HTR-8/SVneo (cell line): ENCODE results near the gene DAZAP2.
"Not testable (repeated sequence)": the region's sequence is repeated elsewhere in the genome, so short reads cannot be mapped to it uniquely, and the experiment has no call there.

Source experiments
- DNase-seq: peaks from one replicate; pipeline ENCODE4 v3.0.0; 2011; ENCODE audit warnings: low spot score, mixed read lengths; ENCODE audit not compliant: insufficient read length
- FAIRE-seq: peaks from 2 replicates; lab custom pipeline; 2011; peaks lifted over from hg19 to GRCh38; lab: Jason Lieb, UNC

DAZAP2 gene

DNA sequence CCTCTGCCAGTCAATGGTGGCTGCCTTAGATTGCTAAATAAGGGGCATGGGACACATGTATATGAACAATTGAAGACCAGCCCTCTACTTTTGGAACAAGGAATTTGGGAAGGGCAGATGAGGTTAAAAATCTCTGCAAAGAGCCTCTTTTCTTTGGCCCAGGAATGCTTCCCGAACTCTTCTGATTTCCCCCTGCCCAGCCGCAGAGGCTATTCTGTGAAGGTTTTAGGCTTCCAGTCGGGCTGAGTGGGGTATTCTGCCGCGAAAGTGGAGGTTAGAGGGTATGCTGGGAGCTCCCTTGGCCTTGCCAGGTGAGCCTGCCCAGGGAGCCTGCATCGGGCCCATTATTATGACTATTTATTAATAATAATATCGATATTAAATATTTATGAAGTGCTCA, 22.0 kb upstream of the DAZAP2 start:
- FAIRE-seq = no peak
- DNase-seq = no peak

DNA sequence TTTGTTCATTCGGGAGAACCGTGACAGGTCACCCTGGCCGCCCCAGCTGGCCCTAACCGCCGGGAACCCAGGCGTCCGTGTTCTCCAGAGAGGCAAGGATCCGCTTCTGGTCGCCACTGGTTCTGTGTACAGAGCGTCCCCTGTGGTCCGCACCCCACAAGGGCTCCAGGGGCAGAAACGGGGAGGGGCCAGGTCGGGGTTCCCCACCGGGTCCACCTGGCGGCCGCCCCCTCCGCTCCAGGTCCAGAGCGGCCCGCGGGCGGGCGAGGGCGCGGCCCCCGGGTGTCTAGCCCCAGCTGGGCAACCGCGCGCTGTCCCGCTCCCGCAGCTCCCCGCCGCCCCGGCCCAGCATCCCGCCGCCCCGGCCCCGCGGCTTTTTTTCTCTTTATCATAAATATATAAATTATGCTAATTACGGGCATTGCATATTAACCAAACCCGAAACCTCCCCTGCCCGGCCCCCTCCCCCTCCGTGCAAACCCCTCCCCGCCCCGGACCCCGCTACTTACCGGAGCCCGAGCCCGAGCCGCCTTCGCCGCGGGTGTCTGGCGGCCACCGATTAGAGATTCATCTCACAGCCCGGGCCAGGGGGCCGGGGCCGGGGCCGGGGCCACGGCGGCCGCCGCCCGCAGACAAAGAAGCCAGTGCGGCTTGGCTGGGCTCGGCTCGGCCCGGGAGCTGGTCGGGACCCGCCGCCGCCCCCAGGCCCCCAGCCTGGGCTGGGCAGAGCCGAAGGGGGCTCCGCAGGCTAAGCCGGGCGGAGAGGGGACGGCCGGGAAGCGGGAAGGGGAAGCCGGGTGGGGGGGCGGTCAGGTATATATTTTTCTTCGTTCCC, 21.3 kb upstream of the DAZAP2 start:
- DNase-seq = peak; percentile 53
- FAIRE-seq = no peak

DNA sequence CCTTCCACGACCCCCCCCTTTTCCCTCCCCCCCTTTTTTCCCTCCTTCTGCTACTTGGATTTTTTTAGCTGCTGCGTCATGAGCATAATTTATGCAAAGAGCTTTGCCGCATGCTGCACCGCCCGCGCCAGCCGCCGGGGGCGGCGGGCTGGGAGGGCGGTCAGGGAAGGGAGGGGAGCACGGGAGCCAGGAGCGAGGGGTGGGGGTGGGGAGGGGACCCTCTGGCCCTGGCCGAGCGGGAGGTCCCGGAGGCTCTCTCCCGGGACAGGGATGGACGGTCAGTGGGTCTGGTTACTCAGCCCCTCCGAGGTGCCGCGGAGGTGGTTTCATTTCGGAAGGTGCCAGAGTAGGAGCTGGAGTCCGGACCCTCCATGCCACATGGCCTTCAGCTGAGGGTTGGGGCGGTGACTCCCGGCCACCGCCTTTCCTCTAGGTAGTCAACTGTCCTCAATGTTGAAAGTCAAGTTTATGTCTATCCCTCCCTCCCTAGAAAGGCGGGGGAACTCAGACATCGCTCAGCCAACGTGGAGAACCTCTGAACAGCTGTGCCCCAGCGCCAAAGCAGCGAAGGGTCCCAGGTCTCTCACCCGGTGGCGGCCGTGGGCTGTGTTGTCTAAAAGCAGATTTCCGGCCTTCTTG, 20.5 kb upstream of the DAZAP2 start, which contains the start of gene POU6F1:
POU6F1 (minus strand) TSS at position 95 of the 639 bp plus-strand sequence. CDS start 11,226 bp downstream, outside the sequence.
- FAIRE-seq = no peak

DNA sequence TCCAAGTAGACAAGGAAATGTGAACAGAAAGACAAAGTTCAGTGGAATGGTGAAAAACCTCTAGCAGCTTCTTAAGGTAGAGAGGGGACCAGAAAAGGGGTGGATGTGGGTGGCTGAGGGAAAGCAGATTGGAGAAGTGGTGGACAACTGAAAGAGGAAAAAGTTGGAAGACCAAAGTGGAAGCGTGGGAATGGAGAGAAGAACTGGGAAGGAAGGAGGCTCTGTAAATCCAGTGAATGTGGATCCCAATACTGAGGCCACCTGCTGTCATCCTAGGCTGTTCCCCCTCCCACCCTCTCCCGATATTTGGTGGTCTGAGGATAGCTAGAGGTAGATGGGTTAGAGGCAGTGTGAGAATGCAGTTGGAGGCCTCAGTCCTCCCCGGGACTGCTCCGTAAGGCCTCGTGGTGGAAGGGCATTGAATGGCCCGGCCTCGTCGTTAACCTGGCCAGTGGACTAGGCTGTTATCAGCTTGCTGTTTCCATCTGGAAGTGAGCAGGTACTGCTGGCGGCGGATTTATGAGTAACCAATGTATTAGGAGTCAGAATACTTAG, 19.9 kb upstream of the DAZAP2 start:
- FAIRE-seq (no peak), DNase-seq (no peak)

More for the DNA sequence above, 20.5 kb upstream of the DAZAP2 start, which contains the start of gene POU6F1:
- DNase-seq = peak; percentile 80

DNA sequence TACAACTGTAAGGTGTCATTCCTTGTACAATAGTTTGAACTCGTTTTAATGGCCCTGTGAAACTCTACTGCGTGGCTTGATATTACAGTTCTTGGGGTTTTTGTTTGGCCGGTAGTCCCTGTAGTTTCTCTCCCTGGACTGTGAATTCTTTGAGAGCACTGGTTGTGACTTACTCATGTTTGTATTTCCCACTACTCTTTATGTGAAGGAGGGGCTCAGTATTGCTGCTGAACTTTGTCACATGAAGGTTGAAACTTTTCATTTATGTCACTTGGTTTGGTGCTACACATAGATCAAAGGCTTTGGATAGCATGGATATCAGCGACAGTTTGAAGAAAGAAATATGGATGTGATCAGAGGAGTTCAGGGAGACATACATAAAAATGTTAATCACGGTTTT, 19.3 kb upstream of the DAZAP2 start:
- FAIRE-seq (no peak), DNase-seq (no peak)

DNA sequence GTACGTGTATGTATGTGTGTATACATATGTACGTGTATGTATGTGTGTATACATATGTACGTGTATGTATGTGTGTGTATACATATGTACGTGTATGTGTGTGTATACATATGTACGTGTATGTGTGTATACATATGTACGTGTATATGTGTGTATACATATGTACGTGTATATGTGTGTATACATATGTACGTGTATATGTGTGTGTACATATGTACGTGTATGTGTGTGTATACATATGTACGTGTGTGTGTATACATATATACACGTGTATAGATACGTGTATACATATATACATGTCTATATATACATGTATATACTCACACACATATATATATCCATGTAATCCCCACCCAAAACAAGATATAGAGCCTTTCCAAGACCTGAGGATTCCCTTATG, 18.8 kb upstream of the DAZAP2 start:
- FAIRE-seq = peak; percentile 96

DNA sequence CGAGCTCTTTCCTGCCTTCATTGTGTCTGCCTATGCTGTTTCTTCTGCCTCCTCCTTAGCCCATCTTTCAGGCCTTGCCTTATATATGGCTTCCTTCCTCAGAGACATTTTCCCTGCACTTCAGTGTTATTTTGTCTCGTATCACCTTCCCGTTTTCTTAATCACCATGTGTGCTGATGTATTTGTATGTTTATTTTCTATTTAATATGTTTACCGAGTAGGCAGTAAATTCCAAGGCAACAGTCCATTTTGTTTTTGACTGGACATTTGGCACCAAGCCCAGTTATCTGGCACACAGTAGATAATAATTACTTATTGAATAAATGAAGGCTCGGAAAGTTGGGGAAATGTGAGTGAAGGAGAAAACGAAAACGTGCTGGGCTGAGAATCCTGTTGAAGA, 16.2 kb upstream of the DAZAP2 start:
- DNase-seq = no peak
- no peak for FAIRE-seq

More for the DNA sequence above, 18.8 kb upstream of the DAZAP2 start:
- DNase-seq = not testable (repeated sequence)

DNA sequence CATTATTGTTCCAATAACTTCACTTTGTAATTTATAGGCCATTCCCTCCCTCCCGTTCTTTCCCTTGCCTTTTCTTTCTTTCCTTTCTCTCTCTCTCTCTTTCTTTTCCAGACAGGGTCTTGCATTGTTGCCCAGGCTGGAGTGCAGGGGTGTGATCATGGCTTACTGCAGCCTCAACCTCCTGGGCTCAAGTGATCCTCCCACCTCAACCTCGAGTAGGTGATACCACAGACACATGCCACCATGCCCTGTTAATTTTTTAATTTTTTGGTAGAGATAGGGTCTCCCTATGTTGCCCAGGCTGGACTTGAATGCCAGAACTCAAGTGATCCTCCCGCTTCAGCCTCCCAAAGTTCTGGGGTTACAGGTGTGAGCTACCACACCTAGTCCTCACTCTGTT, 14.0 kb upstream of the DAZAP2 start:
- DNase-seq (no peak), FAIRE-seq (no peak)

DNA sequence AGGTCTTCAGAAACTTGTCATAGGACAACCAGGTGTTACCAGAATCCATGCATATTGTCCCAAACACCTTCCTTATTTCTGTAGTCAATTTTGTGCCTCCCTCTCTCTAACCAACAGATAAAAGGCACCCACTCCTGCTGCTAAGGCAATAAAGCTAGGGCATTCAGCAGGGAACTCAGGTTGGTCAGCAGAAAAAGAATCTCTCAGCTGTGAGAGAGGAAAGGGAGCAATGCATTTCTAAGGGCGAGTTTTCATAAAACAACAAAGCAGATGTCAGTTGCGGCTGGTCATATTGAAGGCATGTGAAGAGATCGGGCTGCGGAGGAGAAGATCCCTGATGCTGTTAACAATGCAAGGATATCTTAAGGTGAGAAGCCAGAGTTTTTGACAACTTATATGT, 13.4 kb upstream of the DAZAP2 start:
- no peak for FAIRE-seq
- DNase-seq = no peak

DNA sequence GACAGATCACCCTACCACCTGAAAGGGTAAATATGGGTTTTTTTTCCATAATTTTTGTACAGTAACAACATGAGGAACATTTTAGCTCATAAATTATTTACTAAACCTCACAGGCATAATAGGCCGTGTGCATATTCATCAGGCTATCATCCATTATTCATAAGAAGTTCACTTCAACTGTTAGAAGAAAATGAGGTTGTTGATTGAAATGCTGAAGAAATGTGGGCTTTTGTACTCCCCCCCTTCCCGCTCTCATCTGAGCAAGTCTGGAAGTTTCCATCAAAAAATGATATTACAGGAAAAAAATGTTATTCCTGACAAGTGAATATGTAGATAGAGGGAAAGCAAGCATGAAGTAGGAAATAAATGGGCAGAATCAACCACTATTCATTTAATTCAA, 12.9 kb upstream of the DAZAP2 start:
- DNase-seq = no peak
- no peak for FAIRE-seq

DNA sequence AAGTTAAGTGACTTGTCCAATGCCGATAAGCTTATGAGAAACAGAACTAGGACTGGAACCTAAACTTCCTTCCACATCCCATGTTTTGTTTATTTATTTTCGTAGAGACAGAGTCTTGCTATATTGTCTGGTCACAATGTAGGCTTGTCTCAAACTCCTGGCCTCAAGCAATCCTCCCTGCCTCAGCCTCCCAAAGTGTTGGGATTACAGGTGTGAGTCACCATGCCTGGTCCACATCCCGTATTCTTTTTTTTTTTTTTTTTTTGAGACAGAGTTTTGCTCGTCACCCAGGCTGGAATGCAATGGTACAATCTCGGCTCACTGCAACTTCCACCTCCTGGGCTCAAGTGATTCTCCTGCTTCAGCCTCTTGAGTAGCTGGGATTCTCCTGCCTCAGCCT, 11.5 kb upstream of the DAZAP2 start:
- not testable (repeated sequence) for FAIRE-seq, DNase-seq

DNA sequence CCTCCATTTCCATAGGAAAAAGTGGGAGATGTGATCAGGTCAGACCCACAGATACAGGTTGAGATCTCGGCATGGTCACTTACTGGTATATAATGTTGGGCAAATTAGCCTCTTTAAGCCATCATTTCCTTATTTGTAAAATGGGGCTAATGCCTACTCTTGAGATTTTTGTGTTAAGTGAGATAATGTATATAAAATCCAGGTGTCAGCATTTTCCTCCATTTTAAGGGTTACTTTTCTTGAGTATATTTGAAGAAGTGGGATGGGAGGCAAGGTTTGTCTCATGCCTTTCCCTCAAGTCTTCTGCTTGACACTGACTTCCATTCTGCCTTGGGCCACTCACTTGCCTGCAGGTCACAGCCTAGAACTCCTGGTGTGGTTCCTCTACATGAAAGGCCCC, 10.7 kb upstream of the DAZAP2 start:
- DNase-seq = no peak
- no peak for FAIRE-seq

DNA sequence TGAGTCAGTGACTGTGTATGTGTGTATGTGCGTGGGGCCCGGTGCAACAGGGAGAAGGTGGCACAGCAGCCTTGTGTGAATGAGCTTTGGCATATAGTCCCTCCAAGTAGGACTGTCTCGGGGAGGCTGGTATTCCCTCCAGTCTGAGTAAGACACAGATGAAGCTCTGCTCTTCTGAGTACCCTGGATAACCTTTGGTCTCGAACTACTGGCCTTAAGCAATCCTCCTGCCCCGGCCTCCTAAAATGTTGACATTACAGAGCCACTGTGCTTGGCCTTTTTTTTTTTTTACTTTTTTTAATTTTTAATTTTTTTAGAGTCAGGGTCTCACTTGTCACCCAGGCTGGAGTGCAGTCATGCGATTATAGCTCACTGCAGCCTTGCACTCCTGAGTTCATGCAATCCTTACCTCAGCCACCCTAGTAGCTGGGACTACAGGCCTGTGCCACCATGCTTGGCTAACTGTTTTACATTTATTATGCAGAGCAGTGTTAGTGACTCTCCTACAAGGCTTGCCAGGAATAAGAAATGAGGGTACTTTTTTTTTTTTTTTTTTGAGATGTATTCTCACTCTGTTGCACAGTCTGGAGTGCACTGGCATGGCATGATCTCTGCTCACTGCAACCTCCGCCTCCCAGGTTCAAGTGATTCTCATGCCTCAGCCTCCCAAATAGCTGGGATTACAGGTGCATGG, 9.4 kb upstream of the DAZAP2 start:
- DNase-seq = no peak
- no peak for FAIRE-seq

DNA sequence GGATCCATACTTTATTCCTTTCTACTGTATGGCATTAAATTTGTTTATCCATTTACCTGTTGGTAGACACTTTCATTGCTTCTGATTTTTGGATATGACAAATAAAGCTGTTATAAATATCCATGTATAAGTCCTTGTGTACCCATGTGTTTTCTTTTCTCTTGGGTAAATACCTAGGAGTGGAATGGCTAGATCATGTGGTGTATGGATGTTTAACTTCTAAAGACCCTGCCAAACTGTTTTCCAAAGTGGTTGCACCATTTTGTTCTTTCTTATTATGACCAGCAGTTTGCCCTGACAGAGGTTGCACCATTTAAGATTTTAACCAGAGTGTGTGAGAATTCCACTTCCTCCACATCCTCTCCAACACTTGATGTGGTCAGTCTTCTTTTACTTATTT, 6.0 kb upstream of the DAZAP2 start:
- FAIRE-seq (no peak), DNase-seq (no peak)

DNA sequence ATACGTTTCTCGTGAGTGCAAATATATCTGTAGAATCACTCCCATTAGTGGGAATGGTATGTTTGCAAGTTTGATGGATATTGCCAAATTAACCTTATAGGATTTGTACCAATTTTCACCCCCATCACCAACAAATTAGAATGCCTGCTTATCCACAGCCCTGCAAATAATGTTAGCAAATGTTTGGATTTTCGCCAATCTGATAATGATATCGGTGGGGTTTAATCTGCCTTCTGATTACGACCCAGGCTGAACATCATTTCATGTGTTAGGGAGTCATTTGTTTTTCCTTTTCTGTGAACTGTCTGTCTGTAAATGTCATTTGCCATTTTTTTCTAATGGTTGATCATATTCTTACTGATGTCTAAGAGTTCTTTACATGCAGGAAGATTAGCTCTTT, 4.1 kb upstream of the DAZAP2 start:
- FAIRE-seq (no peak), DNase-seq (no peak)

DNA sequence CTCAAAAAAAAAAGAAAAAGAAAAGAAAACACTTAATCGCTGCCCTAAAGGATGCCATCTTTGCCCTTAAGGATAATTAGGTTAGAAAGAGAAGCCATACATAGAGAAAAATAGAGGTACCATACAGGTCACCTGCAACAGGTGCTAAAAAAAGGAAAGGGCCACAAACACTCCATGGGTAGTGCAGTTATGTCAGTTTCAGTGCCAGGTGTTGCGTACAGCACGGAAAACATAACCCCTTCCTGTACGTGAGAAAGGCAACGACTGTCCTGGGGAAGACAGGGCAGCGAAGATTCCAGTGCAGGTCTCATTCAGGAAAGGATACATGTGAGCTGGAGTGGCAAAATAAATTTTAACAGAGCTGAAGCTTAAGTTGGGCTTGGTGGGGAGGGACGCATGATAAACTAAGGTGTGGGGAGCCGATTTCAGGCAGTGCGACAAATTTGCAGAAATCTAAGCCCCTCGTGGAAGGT, 553 bp upstream of the DAZAP2 start:
- DNase-seq (no peak), FAIRE-seq (no peak)

DNA sequence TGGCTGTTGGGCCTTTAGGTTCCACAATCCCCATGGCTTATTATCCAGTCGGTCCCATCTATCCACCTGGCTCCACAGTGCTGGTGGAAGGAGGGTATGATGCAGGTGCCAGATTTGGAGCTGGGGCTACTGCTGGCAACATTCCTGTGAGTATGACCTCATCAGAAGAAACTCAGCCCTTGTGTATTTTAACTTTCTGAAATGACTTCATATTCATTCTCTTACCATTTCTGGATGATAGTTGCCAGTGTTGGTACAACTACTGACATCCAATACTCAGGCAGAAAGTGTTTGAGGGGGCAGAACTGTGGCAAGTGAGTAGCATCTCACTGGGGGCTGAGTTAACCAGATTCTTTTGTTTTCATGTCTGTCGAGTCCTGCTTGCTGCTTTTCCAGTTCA, 2.3 kb downstream of the DAZAP2 start:
- no peak for DNase-seq
- FAIRE-seq = no peak

DNA sequence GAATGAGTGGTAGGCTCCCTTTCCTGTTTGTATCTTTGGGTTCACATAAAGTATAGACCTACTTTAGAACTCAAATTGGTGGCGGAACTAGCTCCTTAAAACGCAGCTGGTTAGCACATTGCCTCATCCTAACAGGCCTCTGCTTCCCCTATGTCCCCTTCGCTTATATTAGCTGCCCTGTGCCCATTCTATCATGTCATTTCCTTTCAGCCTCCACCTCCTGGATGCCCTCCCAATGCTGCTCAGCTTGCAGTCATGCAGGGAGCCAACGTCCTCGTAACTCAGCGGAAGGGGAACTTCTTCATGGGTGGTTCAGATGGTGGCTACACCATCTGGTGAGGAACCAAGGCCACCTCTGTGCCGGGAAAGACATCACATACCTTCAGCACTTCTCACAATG, 3.5 kb downstream of the DAZAP2 start:
- DNase-seq (no peak), FAIRE-seq (no peak)

DNA sequence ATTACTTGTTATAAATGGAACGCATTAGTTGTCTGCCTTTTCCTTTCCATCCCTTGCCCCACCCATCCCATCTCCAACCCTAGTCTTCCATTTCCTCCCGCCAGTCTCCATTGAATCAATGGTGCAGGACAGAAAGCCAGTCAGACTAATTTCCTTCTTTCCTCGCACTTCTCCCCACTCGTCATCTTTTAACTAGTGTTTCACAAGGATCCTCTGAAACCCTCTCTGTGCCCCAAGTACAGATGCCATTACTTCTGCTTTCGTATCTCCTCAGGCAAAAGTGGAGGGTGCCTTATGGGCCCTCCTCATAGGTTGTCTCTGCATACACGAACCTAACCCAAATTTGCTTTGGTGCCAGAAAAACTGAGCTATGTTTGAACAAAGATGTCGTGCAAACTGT, 4.2 kb downstream of the DAZAP2 start:
- FAIRE-seq (no peak), DNase-seq (no peak)

DNA sequence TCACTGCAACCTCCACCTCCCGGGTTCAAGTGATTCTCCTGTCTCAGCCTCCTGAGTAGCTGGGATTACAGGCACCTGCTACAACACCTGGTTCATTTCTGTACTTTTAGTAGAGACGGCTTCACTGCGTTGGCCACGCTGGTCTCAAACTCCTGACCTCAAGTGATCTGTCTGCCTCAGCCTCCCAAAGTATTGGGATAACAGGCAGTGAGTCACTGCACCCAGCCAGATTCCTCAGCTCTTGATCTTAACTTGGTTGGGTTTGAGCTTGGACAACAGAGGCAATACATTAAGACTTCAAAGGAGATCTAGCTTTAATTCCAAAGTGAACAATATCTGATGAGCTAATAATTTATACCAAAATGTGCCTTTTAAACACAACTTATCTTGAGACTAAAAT, 5.6 kb downstream of the DAZAP2 start:
- FAIRE-seq (no peak), DNase-seq (no peak)
